K562 (cell line): ENCODE measurements around the gene TYMP. TPM values are rescaled to one million over a fixed set of nuclear protein-coding genes. Genes with fewer than 3 reads are reported as not detected.

Source experiments
- ATAC-seq: fragments of 200-7000 bp; cut with Tn5 transposase; 3 replicates; pipeline ENCODE4 v1.9.1; 2020; ENCODE audit warnings: moderate library complexity
- BruUV-seq: library from RNA; stranded (reverse); fragments of 400-500 nt; replicated peaks from 2 replicates; lab custom pipeline; 2021; lab: Mats Ljungman, UMichigan
- CTCF ChIA-PET: fragments of 300-600 bp; formaldehyde crosslinking; extraction: SDS; loops from one replicate; lab custom pipeline; 2021; ENCODE audit warnings: low intra/inter-chr PET ratio; lab: Yijun Ruan, JAX
- POLR2A ChIA-PET: fragments of 300-600, 350-650 bp; sonication (Branson Sonifier 250); formaldehyde crosslinking; extraction: SDS; loops from one replicate; lab custom pipeline; 2021; ENCODE audit warnings: antibody characterized with exemption, inconsistent platforms; lab: Yijun Ruan, JAX
- DNase-seq, 4 experiments: peaks; one replicate each; pipeline versions ENCODE4 v3.0.0 to v3.0.0-alpha.2; 2011 to 2018; ENCODE audit warnings: low spot score in 3 of 4, mixed read lengths in 3 of 4; ENCODE audit errors: extremely low read depth in 1 of 4
- FAIRE-seq: peaks from 2 replicates; lab custom pipeline; 2011; peaks lifted over from hg19 to GRCh38; lab: Jason Lieb, UNC
- H2AFZ ChIP-seq: 2 replicates; pipeline ENCODE4 v1.6.0; 2011; ENCODE audit warnings: low read depth, low read length, control low read depth, inconsistent platforms
- H3K27ac ChIP-seq: fragments of 200-600 bp; 3 replicates; pipeline ENCODE4 v1.8.0; 2011; ENCODE audit warnings: low read depth, mild to moderate bottlenecking, control low read depth, inconsistent platforms, low read length, moderate library complexity, mixed read lengths; ENCODE audit errors: extremely low read depth
- H3K27me3 ChIP-seq, 2 experiments: fragments of 300-600 bp in 1 of 2; 2 replicates in 1 of 2; 3 replicates in 1 of 2; pipeline versions ENCODE4 v1.6.0 to v1.8.0; 2011; ENCODE audit warnings: inconsistent platforms in 2 of 2, low read length in 2 of 2, mild to moderate bottlenecking in 1 of 2, mixed read lengths in 1 of 2, moderate library complexity in 1 of 2; ENCODE audit not compliant: control insufficient read depth in 2 of 2, insufficient read depth in 2 of 2
- H3K36me3 ChIP-seq: fragments of 300-600 bp; 3 replicates; pipeline ENCODE4 v1.8.0; 2011; ENCODE audit warnings: mild to moderate bottlenecking, low read length, inconsistent platforms; ENCODE audit not compliant: control insufficient read depth, insufficient read depth
- H3K4me1 ChIP-seq, 2 experiments: fragments of 200-600 bp in 1 of 2; replicated peaks in 1 of 2; 2 replicates in 1 of 2; 3 replicates in 1 of 2; pipeline versions ENCODE4 v1.5.1 to v1.8.0; 2011; ENCODE audit warnings: inconsistent platforms in 2 of 2, low read length in 2 of 2, mild to moderate bottlenecking in 1 of 2, mixed read lengths in 1 of 2, moderate library complexity in 1 of 2; ENCODE audit not compliant: control insufficient read depth in 2 of 2, insufficient read depth in 2 of 2
- H3K4me2 ChIP-seq: 2 replicates; pipeline ENCODE4 v1.6.1; 2011; ENCODE audit warnings: low read length, control low read depth, inconsistent platforms, mixed read lengths; ENCODE audit not compliant: insufficient read depth
- H3K4me3 ChIP-seq: fragments of 200-600 bp; sonication (generic), shearing (Covaris generic); 2 replicates; pipeline ENCODE4 v1.5.1; 2016; ENCODE audit warnings: control low read depth, inconsistent platforms
- H3K79me2 ChIP-seq: fragments of 200-600 bp; 3 replicates; pipeline ENCODE4 v1.8.0; 2011; ENCODE audit warnings: low read length, inconsistent platforms; ENCODE audit not compliant: control insufficient read depth, insufficient read depth
- H3K9ac ChIP-seq, 2 experiments: 2 replicates each; pipeline versions ENCODE4 v1.6.0 to v1.6.1; 2011; ENCODE audit warnings: low read depth in 2 of 2, low read length in 2 of 2, control low read depth in 1 of 2, inconsistent platforms in 1 of 2, mild to moderate bottlenecking in 1 of 2, mixed read lengths in 1 of 2; ENCODE audit not compliant: insufficient read depth in 1 of 2
- H3K9me1 ChIP-seq: one replicate; pipeline ENCODE4 v1.6.0; 2011; ENCODE audit warnings: inconsistent platforms, mild to moderate bottlenecking, low read length, moderate library complexity; ENCODE audit not compliant: control insufficient read depth, insufficient read depth
- H3K9me3 ChIP-seq: replicated peaks from 2 replicates; pipeline ENCODE4 v1.5.1; 2011; ENCODE audit warnings: low read depth, low read length, inconsistent platforms; ENCODE audit not compliant: control insufficient read depth, insufficient read depth
- H4K20me1 ChIP-seq: replicated peaks from 2 replicates; pipeline ENCODE4 v1.6.1; 2011; ENCODE audit warnings: low read length, inconsistent platforms, mixed read lengths; ENCODE audit not compliant: control insufficient read depth, insufficient read depth
- ASH1L ChIP-seq: fragments of 450-650 bp; IDR thresholded peaks from 2 replicates; pipeline ENCODE4 v1.6.1; 2018; ENCODE audit warnings: borderline replicate concordance, mild to moderate bottlenecking, low read depth; ENCODE audit not compliant: partially characterized antibody
- ETS2 ChIP-seq: IDR thresholded peaks from 2 replicates; pipeline ENCODE4 v1.6.1; 2016; ENCODE audit warnings: borderline replicate concordance, missing genetic modification characterization, mild to moderate bottlenecking, moderate library complexity, missing compliant biosample characterization; ENCODE audit not compliant: poor library complexity, severe bottlenecking
- GABPB2 ChIP-seq: fragments of 250-450 bp; sonication (Bioruptor Pico); conservative IDR thresholded peaks from 2 replicates; pipeline ENCODE4 v1.5.1; 2021; ENCODE audit warnings: mild to moderate bottlenecking
- HDAC2 ChIP-seq: fragments of 450-650 bp; IDR thresholded peaks from 2 replicates; pipeline ENCODE4 v1.6.1; 2016; ENCODE audit warnings: mild to moderate bottlenecking
- HMG20B ChIP-seq: fragments of 250-450 bp; sonication (Bioruptor Pico); IDR thresholded peaks from 2 replicates; pipeline ENCODE4 v1.5.0; 2021; ENCODE audit warnings: mild to moderate bottlenecking
- HNRNPH1 ChIP-seq: fragments of 200-400 bp; formaldehyde crosslinking; optimal IDR thresholded peaks from 2 replicates; pipeline ENCODE3; 2017; ENCODE audit warnings: low read depth, mild to moderate bottlenecking, low read length, moderate library complexity
- JUND ChIP-seq, 2 experiments: IDR thresholded peaks; 2 replicates in 1 of 2; 3 replicates in 1 of 2; pipeline ENCODE4 v1.6.1; 2011; ENCODE audit warnings: borderline replicate concordance in 2 of 2, low read depth in 2 of 2, low read length in 2 of 2, improper control_type of control experiment in 1 of 2, missing biosample characterization in 1 of 2, missing genetic modification characterization in 1 of 2, missing genetic modification reagents in 1 of 2
- MECOM ChIP-seq: fragments of 250-450 bp; sonication (Bioruptor Pico); IDR thresholded peaks from 2 replicates; pipeline ENCODE4 v1.8.0; 2022; ENCODE audit warnings: inconsistent platforms
- NR0B1 ChIP-seq: fragments of 450-650 bp; IDR thresholded peaks from one replicate; pipeline ENCODE4 v1.6.1; 2018; ENCODE audit warnings: mild to moderate bottlenecking, moderate library complexity; ENCODE audit not compliant: partially characterized antibody
- NUFIP1 ChIP-seq: fragments of 450-650 bp; IDR thresholded peaks from 2 replicates; pipeline ENCODE4 v1.6.1; 2018; ENCODE audit not compliant: partially characterized antibody
- PHF21A ChIP-seq: fragments of 450-650 bp; IDR thresholded peaks from 2 replicates; pipeline ENCODE4 v1.6.1; 2017; ENCODE audit warnings: low read depth, borderline replicate concordance
- PHF8 ChIP-seq: fragments of 200-600 bp; sonication (generic); IDR thresholded peaks from 2 replicates; pipeline ENCODE4 v1.6.1; 2012; ENCODE audit warnings: mixed run types, mild to moderate bottlenecking, inconsistent platforms, low read length, moderate library complexity, borderline replicate concordance
- PKNOX1 ChIP-seq: fragments of 450-650 bp; IDR thresholded peaks from 2 replicates; pipeline ENCODE4 v1.6.1; 2016
- TCF7 ChIP-seq: sonication (generic); IDR thresholded peaks from 2 replicates; pipeline ENCODE4 v1.6.1; 2016; ENCODE audit warnings: antibody characterized with exemption, borderline replicate concordance
- ZNF512 ChIP-seq: IDR thresholded peaks from 2 replicates; pipeline ENCODE4 v1.6.1; 2016; ENCODE audit warnings: missing genetic modification characterization, missing compliant biosample characterization
- ZNF695 ChIP-seq: fragments of 450-650 bp; formaldehyde crosslinking; IDR thresholded peaks from 2 replicates; pipeline ENCODE4 v1.4.0; 2020; ENCODE audit warnings: mild to moderate bottlenecking, moderate library complexity
- WGBS: fragments of 100-300 bp; shearing (Covaris generic); methylation state at CpG from one replicate; pipeline ENCODE4 v1.1.6; 2016; ENCODE audit warnings: low coverage, mixed read lengths; ENCODE audit not compliant: insufficient coverage; ENCODE audit errors: missing lambda C conversion rate; 5-methylcytosine and 5-hydroxymethylcytosine counted together
- in situ Hi-C: fragments of 300-500 bp; cut with MboI; formaldehyde crosslinking; loops from 4 replicates; pipeline ENCODE4 v1.15.0; 2018; ENCODE audit warnings: inconsistent platforms, mixed read lengths
- intact Hi-C: fragments of 100-400 bp; cut with micrococcal nuclease; formaldehyde crosslinking; loops from 2 replicates; pipeline ENCODE4 v1.14.2; 2022
- polyA plus RNA-seq, 8 experiments: library from polyadenylated mRNA; depleted of rRNA in 4 of 8; stranded (reverse) in 5 of 8; unstranded in 3 of 8; fragments of >200 nt; fragmentation: Nextera tagmentation in 2 of 8; fragmentation: Illumina TruSeq in 1 of 8; extraction: Ambion mirVana in 2 of 8; extraction: Trizol in 1 of 8; gene quantifications; 2 replicates each; pipeline versions ENCODE4 v1.2.1 to v1.2.3, GENCODE V29; 2011 to 2014; ENCODE audit warnings: inconsistent platforms in 1 of 8, missing spikeins in 1 of 8
- total RNA-seq, 7 experiments: library from RNA; depleted of rRNA in 6 of 7; stranded (reverse); fragments of >200 nt in 6 of 7; fragmentation: Illumina TruSeq in 2 of 7; extraction: Trizol in 2 of 7; gene quantifications; 2 replicates each; pipeline versions ENCODE4 v1.2.1 to v1.2.3, GENCODE V29; 2011 to 2021; ENCODE audit warnings: low replicate concordance in 1 of 7

Gene TYMP
- total and polyA plus RNA-seq, 9 of the 15 experiments (the other 6 are each of a cell fraction or from before 2014, with no cell fraction given), result 0.03 to 4.0 (median 2.4) TPM; not detected in 4

GRCh38 chr22:50505276-50505775 is 24.5 kb downstream of the TYMP start:
- BruUV-seq, result no TSS peak
- peaks cover 0 to 27% of the 10 kb centered on the region in 2 experiments; a peak in 3 of 5 replicates for H3K4me1 ChIP-seq
- WGBS, result 100% methylated on average over 6 of the region's 14 CpGs
- intact Hi-C loops, result no loop called here
- H3K79me2 ChIP-seq, result peaks cover 31% of the 10 kb centered on the region
- H3K9me3 ChIP-seq, result 0 out of 2 replicates have a peak, but pooled peaks cover 1% of the 10 kb centered on the region
- ATAC-seq (no peak), FAIRE-seq (no peak), DNase-seq (no peak)
- POLR2A ChIA-PET, result interaction anchor here (1.3 kb wide), 1 partner anchor 8 kb away, joined by 4 read pairs; no protein-coding TSS in a partner anchor
- no peak overlapping the region for H3K9ac ChIP-seq
- H3K36me3 ChIP-seq, result peaks cover 24% of the 10 kb centered on the region; the same call in 1 of the 3 replicates
- H3K9me1 ChIP-seq, result no peaks in the 10 kb centered on the region
- H2AFZ ChIP-seq, result no peak overlapping the region
- no peak overlapping the region for H3K4me2 ChIP-seq
- no peak overlapping the region for H3K4me3 ChIP-seq
- H3K27ac ChIP-seq, result no peak overlapping the region
- no peaks in the 10 kb centered on the region for H4K20me1 ChIP-seq
- CTCF ChIA-PET, result no interaction called here
- H3K27me3 ChIP-seq, result no peaks in the 10 kb centered on the region
- in situ Hi-C loops, result no loop called here
- TF ChIP-seq TCF7 (no peak), MECOM (no peak), ETS2 (tag) (no peak), ZNF695 (CRISPR knock-in tag) (no peak), GABPB2 (CRISPR knock-in tag) (no peak), JUND (IDR thresholded peaks at IDR 0.05; ENCODE audit: borderline replicate concordance, low read depth, low read length) (no peak), JUND (tag; IDR thresholded peaks at IDR 0.05; ENCODE audit: borderline replicate concordance, low read depth, low read length) (no peak), ASH1L (no peak), HDAC2 (no peak), PHF8 (no peak), PHF21A (no peak), HMG20B (CRISPR knock-in tag) (no peak), HNRNPH1 (no peak), NUFIP1 (no peak), ZNF512 (tag) (no peak), NR0B1 (no peak), PKNOX1 (no peak)
